ENCODE results near the gene C4orf51.

Gene C4orf51

DNA sequence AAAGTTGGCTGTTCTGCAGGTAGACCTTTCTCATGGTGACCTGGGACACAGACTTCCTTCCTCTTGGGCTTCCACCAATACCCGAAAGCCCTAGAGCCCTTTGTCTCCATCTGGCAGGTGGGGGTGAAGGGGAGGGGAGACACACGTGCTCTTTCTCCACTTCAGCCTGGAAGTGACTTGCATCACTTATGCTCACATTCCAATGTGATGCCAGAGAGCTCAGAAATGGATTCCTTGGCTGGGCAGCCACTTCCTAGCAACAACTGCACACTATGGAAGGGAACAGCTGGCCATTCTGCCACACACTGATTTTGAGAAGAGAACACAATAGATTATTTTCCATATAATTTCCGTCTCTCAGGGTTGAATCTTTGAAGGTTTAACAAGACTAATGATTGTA is 36.3 kb downstream of the C4orf51 start:
- peak; percentile 68 for DNase-seq

- DNase-seq = no peak
These were observed 36.8 kb downstream of the C4orf51 start for GRCh38 chr4:145716661-145717200.

GRCh38 chr4:145719752-145720624 is 40.0 kb downstream of the C4orf51 start:
- no peak for DNase-seq

DNA sequence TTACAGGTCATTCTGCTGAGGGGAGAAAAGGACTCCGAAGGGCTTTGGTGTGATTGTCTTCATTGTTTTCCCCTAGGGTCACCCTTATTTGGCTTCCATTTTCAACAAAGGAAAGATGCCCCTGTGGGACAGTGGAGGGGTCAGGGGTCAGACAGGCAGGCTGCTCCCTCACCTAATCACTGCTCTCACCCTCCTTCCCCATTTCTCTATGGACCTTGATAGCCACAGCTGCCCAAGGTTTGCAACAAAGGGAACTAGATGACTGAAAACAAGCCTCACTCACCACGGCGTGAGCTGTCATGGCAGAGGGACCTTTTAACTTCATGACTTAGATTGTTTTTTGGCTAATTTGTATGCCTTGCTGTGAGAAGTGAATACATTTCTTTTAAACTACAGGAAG is 40.7 kb downstream of the C4orf51 start:
- no peak for DNase-seq

GRCh38 chr4:145722561-145722960 is 42.6 kb downstream of the C4orf51 start:
- DNase-seq = no peak

DNA sequence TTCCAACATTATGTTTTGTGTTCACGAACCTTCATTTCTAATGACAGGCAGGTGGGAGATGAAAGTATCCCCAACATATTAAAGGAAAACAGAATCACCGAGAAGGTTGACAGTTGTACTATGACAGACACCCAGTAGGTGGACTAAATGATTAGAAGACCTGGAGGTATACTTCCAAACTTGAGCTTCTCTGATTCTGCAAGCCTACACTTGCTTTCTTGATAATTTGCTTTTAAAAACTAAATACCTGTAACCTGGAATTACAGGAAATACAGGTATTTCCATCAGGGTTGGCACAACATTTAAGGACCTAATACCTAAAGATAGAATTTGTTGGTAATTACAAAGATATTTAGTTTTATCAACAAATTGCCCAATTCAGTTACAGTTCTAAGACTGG is 43.4 kb downstream of the C4orf51 start:
- no peak for DNase-seq

- DNase-seq = no peak
These were observed 50.1 kb downstream of the C4orf51 start for GRCh38 chr4:145730026-145730425.

DNA sequence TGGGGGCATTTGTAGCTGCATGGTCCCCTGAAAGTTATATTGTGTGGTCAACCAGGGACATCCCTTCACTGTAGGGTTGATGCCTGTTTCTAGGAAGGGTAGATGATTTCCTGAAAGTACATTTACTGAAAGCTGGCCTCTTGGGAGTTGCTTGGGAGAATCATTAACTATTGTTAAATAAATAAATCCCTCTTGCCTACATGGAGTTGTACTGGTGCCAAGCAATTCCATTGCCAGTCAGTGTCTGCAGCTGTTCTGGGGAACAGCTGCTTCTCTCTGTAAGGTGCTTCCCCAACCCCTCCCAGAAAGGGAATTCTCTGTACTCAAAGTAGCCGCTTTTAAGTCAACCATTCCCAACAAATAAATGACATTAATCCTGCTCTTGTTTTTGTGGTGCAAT is 51.1 kb downstream of the C4orf51 start:
- DNase-seq = peak; percentile 53

DNA sequence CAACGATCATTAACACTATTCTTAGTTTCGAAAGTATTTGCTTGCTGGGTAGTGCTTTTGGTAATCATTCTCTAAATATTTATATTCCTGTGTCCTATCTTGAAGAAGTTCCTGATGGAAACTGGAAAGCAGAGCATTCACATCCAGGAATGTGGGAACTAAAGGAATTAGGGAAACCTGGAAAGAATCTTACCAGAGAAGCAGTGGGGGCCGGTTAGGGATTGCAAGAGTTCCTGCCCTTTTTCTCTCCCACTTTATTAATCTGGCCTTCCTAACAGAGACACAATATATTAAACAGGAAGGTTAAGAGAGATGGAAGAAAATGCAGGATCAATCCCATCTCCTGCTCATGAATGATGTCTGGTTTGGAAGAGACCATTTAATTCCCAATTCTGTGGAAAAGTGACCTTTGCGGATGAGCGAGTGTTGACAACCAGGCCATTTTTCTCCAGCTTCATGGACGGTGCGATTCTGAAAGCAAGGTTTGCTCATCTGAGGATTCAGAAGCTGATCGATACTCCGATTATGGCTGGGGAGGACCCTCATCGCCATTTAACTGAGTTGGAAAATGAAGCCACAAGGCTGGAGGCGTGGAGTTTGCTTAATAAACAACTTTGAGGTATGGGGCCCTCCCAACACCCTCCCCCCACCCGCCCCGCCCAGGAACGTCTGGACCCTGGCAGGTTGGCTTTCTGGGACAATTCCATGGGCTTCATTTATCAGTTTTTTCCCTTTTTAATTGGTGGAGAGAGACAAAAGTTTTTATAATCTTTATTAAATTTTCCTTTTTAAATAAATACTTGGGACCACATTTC is 52.3 kb downstream of the C4orf51 start:
- no peak for DNase-seq

DNA sequence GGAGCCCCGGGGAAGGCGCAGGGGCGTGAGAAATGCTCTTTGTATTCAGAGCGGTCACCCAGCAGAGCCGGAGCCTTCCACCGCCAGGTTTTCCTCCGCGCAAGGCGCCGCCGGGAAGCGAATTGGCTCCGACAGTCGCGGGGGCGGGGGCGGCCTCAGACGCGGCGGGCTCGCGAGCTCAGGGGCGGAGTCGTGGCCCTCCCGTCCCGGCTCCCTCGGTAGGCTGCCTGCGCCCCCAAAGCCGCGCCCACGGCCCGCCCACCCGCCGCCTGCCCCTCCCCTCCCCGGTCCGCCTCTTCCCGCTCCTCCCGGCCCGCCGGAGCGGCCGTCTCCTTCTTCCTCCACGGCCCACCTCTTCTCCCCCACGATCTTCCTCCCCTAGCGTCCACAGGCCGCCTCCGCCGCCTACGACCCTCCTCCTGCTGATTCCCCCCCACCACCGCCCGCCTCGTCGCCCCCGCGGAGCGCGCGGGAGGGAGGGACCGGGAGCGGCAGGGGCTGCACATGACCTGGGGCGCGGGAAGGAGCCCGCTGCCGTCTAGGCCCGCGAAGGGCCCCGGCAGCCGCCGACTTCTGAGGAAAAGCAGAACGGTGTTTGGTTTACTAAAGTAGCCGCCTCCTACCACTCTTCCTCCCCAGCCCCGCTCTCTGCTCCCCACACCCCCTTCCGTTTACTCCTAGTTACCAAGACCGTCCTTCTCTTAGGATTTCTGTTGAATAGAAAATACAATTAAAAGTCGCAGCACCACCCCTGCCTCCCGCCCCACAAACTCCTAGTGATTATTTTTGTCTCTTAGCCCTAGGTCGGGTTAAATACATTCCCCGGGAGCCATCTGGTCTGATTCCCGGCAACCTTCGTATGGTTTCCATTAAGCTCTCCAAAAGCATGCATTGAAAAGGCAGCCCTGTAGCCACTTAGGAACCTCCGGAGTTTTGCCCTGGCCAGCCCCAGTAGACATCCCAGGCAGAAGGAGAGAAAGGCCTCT is 53.2 kb downstream of the C4orf51 start:
- DNase-seq = peak; percentile 98

DNA sequence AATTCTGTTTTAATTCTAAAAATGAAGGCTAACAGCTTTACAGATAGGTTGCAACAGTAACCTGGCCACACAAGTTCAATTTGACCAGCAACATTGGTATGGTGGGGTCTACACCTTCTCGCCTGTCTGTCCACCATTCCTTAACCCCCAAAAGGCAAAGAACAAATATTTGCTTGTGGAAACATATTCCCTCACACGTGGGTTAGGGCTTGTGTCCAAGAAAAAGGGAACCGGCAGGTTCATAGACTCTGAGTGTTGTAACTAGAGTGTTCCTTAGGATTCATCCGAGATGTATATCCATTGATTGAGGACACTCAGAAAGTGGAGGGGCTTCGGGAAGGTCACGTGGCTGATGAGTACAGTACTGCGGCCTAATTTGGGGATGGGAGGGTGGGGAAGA is 54.1 kb downstream of the C4orf51 start:
- DNase-seq = no peak

GRCh38 chr4:145734576-145735346 is 54.8 kb downstream of the C4orf51 start:
- peak; percentile 68 for DNase-seq

DNA sequence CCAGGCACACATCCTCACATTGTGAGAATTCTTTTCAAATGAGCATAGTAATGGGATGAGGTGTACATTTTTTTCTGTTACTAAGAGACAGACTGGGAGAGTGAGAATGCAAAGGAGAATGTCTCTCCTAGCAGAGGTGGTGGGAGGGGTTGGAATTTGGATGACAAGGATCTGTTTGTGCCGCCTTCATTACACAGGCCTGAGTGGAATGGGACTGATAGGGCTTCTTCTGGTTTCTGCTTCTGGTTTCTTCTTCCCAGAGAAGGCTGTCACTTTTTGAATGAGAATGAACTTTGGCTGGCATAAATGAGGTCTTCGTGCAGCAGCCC is 55.4 kb downstream of the C4orf51 start:
- no peak for DNase-seq

DNA sequence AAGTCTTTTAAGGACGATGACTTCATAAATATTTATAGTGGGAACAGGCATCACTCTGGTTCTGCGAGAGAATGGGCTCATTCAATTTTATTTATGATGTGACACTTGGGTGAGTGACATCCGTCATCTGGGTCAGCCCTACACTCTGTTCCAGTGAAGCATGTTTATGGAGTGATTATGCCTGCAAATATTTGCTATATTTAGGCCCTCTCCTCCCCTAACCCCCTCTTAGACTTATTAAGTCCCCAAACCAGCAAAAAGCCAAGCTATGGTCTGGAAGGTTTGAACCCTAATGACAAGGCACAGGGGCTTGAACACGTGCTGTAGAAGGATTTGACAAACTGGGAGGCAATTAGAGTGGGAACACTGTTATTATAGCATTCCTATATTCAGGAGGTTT is 55.9 kb downstream of the C4orf51 start:
- DNase-seq = no peak

DNA sequence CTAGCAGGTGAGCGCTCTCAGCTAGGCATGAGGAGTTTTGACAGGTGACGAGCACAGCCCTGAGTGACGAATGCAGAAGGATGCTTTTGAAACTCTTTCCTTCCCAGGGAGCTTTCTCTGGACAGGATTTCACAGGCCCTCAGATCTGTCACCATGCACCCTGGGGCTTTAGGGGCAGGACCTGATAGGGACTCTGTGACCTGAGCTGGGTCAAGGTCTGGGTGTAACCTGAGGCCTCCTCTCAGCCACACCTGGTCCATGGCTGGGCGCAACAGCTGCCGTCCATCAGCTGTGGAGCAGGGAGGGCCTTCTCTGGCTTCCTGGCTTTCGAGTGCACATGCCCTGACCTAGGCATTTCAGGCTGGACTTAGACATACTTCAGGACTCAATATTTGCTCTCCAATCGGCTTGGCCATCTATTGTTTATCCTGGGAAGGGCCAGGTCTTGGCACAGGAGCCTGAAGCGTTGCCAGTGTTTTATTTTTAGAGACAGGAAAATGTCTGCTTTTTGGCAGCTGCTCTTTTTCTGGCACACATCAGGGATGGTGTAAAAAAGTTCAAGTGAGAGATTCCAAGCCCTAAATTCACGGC is 56.4 kb downstream of the C4orf51 start:
- DNase-seq = peak; percentile 57

- no peak for DNase-seq
These were observed 59.9 kb downstream of the C4orf51 start for GRCh38 chr4:145739845-145740244.

DNA sequence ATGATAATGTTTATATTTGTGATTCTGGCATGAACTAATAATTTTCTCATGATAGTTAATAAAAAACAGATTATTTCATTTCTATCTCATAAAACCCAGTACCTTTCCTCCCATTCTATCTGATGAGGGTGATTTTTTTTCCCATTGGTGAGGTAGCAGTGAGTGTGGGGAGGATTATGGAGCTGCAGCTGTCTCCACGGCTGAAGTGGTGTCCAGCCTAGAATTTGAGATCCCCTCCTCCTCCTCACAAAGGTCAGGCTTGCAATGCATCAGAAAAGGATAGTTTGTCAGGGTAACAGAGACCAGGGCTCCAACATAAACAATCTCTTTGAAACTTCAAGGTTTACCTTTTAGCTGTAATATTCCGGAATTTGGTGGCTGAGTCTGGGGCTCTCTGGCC is 60.9 kb downstream of the C4orf51 start:
- DNase-seq = no peak

GRCh38 chr4:145743641-145744040 is 63.7 kb downstream of the C4orf51 start:
- no peak for DNase-seq

GRCh38 chr4:145755802-145756201 is 75.9 kb downstream of the C4orf51 start:
- DNase-seq = no peak

DNA sequence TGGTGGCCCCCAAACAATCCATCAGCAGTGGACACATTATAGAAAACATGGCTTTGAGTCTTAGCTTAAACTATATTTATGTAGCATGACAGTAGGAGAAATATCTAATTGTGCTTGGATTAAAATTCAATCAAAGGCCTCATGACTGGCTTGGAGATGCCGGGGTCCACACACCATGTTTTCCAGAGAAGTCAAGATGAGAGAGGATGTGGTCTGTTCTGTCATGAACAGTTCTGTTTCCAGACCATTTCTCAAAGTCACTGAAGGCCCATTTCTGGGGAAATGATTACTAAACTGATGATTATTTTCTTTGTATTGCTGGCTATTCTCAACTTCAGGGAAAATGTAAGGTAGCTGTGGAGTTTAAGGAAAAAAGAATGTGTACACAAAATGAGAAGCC is 76.3 kb downstream of the C4orf51 start:
- DNase-seq = no peak

DNA sequence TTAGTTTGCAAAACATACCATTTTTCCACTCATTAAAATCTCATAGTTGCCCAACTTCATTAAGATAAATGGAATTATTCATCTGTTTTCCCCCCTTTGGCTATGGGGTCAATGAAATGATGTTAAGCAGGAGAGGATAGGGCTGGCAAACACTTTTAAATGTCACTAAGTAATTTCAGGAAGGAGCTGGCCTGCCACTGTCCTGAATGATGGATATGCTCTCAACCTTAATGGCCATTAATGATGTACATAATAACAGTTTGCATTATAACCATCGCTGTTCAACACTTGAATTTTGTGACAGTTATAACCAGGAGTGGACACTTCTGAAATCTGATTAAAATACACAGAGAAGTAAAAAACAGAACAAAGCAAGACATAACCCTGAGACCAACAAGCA is 77.2 kb downstream of the C4orf51 start:
- no peak for DNase-seq

DNA sequence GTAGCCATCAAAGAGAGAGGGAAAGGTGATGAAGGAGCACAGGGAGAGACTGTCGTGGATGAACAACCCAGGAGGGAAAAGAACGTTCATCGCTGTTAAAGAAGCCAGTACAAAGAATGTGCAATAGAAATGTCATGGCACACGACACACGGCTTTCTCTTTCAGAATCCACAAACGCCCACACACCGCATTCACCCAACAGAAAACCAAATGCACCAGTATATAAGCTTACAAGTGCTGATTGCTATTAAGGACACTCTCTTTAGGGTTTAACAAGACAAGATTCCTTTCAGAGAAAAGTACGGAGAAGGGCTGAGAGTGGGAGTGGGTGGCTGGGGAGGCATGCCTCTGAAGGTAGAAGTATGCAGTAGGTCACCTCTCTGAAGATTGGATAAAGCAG is 80.2 kb downstream of the C4orf51 start:
- DNase-seq = no peak
